ENCODE data around the gene SERPIND1. TPM values are rescaled to one million over a fixed set of nuclear protein-coding genes. Genes with fewer than 3 reads are reported as not detected.

Gene SERPIND1
- total RNA-seq, 2 donors from 2014 or later, result 1.5 to 4.1 TPM

- Histone ChIP-seq H3K36me3 (peaks cover 92% of the 10 kb centered on the region), H3K27me3 (no peaks in the 10 kb centered on the region), H3K9me3 (no peaks in the 10 kb centered on the region), H3K27ac (no peak overlapping the region), H3K4me3 (no peak overlapping the region), H3K4me1 (no peaks in the 10 kb centered on the region)
- no peak for DNase-seq (ENCODE audit: low spot score)
- TF ChIP-seq, protein P1, sequence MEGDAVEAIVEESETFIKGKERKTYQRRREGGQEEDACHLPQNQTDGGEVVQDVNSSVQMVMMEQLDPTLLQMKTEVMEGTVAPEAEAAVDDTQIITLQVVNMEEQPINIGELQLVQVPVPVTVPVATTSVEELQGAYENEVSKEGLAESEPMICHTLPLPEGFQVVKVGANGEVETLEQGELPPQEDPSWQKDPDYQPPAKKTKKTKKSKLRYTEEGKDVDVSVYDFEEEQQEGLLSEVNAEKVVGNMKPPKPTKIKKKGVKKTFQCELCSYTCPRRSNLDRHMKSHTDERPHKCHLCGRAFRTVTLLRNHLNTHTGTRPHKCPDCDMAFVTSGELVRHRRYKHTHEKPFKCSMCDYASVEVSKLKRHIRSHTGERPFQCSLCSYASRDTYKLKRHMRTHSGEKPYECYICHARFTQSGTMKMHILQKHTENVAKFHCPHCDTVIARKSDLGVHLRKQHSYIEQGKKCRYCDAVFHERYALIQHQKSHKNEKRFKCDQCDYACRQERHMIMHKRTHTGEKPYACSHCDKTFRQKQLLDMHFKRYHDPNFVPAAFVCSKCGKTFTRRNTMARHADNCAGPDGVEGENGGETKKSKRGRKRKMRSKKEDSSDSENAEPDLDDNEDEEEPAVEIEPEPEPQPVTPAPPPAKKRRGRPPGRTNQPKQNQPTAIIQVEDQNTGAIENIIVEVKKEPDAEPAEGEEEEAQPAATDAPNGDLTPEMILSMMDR (IDR thresholded peaks at IDR 0.05), result no peak
Measured at GRCh38 chr22:20805972-20806471, 32.1 kb downstream of the SERPIND1 start.

DNA sequence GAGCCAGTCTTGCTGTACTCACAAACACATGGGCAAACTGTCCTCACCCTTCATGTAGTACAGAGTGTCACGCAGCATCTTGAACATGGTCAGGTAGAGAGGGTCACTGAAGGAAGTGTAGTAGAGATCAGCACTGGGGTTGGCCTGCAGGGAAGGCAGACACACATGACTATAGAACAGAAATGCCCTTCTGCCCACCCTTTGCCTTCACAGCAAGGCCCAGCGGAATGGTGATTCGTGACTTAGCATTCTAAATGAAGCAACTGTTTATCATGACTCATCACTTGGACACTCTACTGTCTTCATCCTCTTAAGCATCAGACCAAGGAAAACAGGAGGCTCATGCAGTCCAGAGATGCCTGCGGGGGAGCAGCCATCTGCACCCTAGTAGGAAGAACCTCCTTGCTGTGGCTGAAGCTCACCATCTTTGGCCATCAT lies 33.4 kb downstream of the SERPIND1 start:
- Histone ChIP-seq H3K4me3 (no peak overlapping the region), H3K36me3 (peaks cover 85% of the 10 kb centered on the region), H3K27ac (no peak overlapping the region), H3K4me1 (no peaks in the 10 kb centered on the region), H3K27me3 (no peaks in the 10 kb centered on the region), H3K9me3 (no peaks in the 10 kb centered on the region)
- no peak for DNase-seq (ENCODE audit: low spot score)
- TF ChIP-seq, protein P1 (IDR thresholded peaks at IDR 0.05), result no peak

DNA sequence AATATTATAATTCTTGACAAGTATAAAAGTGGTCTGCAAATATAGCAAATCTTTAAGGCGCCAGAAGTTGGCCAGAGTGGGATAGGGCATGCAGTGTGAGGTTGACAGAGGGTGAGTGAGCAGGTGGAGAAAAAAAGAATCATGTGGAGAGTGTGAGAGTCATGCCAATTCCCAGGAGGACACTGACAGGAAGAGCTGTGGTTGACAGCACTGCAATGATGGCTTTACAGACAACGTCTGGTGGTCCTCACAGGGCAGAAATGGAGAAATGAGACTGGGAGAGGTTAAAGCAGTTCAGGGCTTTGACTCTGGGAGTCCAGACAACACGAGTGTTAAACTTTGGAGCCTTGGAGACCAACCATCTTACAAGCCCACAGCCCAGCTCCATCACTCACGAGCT lies 34.9 kb downstream of the SERPIND1 start:
- H3K27ac ChIP-seq, result no peak overlapping the region
- TF ChIP-seq, protein P1 (IDR thresholded peaks at IDR 0.05), result no peak
- no peaks in the 10 kb centered on the region for H3K9me3 ChIP-seq
- no peak overlapping the region for H3K4me3 ChIP-seq
- H3K36me3 ChIP-seq, result peaks cover 83% of the 10 kb centered on the region
- DNase-seq (ENCODE audit: low spot score), result no peak
- H3K27me3 ChIP-seq, result no peaks in the 10 kb centered on the region
- no peaks in the 10 kb centered on the region for H3K4me1 ChIP-seq

DNA sequence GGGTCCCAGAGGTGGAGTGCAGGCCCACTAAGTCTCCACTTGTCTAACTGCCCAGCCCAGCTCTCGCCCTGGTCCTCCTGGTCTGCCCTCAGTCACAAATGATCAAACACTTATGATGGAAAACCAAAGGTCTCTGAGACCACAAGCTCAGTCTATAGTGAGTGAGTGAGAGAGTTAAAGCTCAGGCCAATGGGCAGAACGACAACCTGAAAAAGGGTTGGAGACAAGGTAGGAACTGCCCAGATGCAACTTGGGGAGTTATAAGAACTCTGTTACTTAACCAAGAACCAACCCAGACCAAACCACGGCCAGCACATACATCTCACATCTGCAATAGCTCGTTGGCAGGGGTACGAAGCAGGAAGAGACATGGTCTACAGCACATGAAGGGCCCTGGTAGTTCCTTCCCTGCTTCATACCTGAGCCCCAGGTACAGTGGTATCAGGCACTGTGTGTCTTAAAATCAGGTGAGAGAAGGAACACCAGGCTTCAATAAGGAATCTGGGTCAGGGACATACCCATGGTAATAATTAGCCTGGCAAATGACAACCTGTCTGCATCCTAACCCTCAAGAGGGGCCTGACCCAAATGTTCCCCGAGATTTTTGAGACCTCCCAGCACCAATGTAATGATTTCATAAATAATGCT lies 35.7 kb downstream of the SERPIND1 start:
- no peaks in the 10 kb centered on the region for H3K4me1 ChIP-seq
- no peaks in the 10 kb centered on the region for H3K9me3 ChIP-seq
- no peak overlapping the region for H3K4me3 ChIP-seq
- TF ChIP-seq, protein P1 (IDR thresholded peaks at IDR 0.05), result no peak
- no peak overlapping the region for H3K27ac ChIP-seq
- H3K36me3 ChIP-seq, result peaks cover 81% of the 10 kb centered on the region
- no peak for DNase-seq (ENCODE audit: low spot score)
- H3K27me3 ChIP-seq, result no peaks in the 10 kb centered on the region

DNA sequence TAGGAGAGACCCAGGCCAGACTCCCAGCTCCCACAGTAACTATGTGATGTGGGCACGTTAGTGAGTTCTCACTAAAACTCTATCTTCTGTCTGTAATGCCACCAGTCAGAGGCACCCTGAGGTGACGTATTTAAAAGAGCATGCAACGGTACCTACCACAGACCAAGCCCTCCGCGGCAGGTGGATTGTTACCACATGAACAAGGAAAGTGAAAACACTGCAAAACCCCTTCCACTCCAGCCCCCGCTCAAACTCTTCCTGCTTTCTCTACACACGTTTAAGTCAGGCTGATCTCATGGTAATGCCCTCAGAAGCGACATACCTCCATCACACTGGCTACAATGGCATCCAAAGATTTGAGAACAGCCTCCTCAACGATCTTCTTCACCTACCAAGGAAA lies 36.7 kb downstream of the SERPIND1 start:
- no peaks in the 10 kb centered on the region for H3K27me3 ChIP-seq
- H3K27ac ChIP-seq, result no peak overlapping the region
- H3K9me3 ChIP-seq, result no peaks in the 10 kb centered on the region
- TF ChIP-seq, protein P1 (IDR thresholded peaks at IDR 0.05), result no peak
- no peak overlapping the region for H3K4me3 ChIP-seq
- peaks cover 75% of the 10 kb centered on the region for H3K36me3 ChIP-seq
- DNase-seq (ENCODE audit: low spot score), result no peak
- H3K4me1 ChIP-seq, result no peaks in the 10 kb centered on the region

GRCh38 chr22:20811171-20811570 lies 37.3 kb downstream of the SERPIND1 start:
- no peaks in the 10 kb centered on the region for H3K9me3 ChIP-seq
- H3K36me3 ChIP-seq, result peaks cover 75% of the 10 kb centered on the region
- no peaks in the 10 kb centered on the region for H3K27me3 ChIP-seq
- no peak overlapping the region for H3K4me3 ChIP-seq
- no peaks in the 10 kb centered on the region for H3K4me1 ChIP-seq
- DNase-seq (ENCODE audit: low spot score), result no peak
- TF ChIP-seq, protein P1 (IDR thresholded peaks at IDR 0.05), result no peak
- H3K27ac ChIP-seq, result no peak overlapping the region

Data from right atrium auricular region (tissue), 2 donors.